ENCODE results near the gene SKIC3.

DNA sequence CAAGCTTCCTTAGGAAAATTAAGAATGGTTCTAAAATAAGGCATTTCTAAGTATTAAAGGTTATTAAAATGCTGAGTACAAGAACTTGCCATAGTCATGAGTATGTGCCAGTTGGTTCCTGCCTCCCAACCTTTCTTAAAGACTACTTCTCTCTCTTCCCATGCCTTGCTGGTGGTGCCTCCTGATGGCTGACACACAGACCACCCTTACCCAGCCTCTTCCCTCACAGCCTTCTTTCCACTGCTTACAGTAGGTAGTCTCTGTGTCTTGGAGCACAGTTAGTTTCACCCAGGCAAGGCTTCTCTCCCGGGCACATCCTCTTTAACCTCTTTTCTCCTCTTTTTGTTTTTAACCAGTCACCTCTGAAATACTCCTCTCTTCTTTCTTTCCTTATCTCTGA, 44.5 kb upstream of the SKIC3 start:
- TF ChIP-seq ZNF114 (CRISPR knock-in tag; IDR thresholded peaks at IDR 0.05) (no peak), ZNF331 (CRISPR knock-in tag; IDR thresholded peaks at IDR 0.05; ENCODE audit: low read depth) (no peak), EZH2 (IDR thresholded peaks at IDR 0.05; ENCODE audit: low read depth, unreplicated experiment) (no peak), POLR2AphosphoS5 (IDR thresholded peaks at IDR 0.05; ENCODE audit: low read depth) (no peak), EZH2phosphoT487 (IDR thresholded peaks at IDR 0.05; ENCODE audit: unreplicated experiment) (no peak), JUNB (IDR thresholded peaks at IDR 0.05; ENCODE audit: unreplicated experiment) (no peak), CREB1 (CRISPR knock-in tag; IDR thresholded peaks at IDR 0.05; ENCODE audit: low read depth) (no peak), NANOG (IDR thresholded peaks at IDR 0.05; ENCODE audit: borderline replicate concordance) (no peak), STAT1 (IDR thresholded peaks at IDR 0.05; ENCODE audit: unreplicated experiment) (no peak)
- TF ChIP-seq, protein P1, sequence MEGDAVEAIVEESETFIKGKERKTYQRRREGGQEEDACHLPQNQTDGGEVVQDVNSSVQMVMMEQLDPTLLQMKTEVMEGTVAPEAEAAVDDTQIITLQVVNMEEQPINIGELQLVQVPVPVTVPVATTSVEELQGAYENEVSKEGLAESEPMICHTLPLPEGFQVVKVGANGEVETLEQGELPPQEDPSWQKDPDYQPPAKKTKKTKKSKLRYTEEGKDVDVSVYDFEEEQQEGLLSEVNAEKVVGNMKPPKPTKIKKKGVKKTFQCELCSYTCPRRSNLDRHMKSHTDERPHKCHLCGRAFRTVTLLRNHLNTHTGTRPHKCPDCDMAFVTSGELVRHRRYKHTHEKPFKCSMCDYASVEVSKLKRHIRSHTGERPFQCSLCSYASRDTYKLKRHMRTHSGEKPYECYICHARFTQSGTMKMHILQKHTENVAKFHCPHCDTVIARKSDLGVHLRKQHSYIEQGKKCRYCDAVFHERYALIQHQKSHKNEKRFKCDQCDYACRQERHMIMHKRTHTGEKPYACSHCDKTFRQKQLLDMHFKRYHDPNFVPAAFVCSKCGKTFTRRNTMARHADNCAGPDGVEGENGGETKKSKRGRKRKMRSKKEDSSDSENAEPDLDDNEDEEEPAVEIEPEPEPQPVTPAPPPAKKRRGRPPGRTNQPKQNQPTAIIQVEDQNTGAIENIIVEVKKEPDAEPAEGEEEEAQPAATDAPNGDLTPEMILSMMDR (conservative IDR thresholded peaks at IDR 0.05; ENCODE audit: low read depth in 2 of 2): peak in 1 of 2 experiments; percentile 52; a peak in 2 of 4 replicates
- TF ChIP-seq, protein P2, sequence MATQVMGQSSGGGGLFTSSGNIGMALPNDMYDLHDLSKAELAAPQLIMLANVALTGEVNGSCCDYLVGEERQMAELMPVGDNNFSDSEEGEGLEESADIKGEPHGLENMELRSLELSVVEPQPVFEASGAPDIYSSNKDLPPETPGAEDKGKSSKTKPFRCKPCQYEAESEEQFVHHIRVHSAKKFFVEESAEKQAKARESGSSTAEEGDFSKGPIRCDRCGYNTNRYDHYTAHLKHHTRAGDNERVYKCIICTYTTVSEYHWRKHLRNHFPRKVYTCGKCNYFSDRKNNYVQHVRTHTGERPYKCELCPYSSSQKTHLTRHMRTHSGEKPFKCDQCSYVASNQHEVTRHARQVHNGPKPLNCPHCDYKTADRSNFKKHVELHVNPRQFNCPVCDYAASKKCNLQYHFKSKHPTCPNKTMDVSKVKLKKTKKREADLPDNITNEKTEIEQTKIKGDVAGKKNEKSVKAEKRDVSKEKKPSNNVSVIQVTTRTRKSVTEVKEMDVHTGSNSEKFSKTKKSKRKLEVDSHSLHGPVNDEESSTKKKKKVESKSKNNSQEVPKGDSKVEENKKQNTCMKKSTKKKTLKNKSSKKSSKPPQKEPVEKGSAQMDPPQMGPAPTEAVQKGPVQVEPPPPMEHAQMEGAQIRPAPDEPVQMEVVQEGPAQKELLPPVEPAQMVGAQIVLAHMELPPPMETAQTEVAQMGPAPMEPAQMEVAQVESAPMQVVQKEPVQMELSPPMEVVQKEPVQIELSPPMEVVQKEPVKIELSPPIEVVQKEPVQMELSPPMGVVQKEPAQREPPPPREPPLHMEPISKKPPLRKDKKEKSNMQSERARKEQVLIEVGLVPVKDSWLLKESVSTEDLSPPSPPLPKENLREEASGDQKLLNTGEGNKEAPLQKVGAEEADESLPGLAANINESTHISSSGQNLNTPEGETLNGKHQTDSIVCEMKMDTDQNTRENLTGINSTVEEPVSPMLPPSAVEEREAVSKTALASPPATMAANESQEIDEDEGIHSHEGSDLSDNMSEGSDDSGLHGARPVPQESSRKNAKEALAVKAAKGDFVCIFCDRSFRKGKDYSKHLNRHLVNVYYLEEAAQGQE (IDR thresholded peaks at IDR 0.05; ENCODE audit: unreplicated experiment): no peak
- TF ChIP-seq, protein P3, sequence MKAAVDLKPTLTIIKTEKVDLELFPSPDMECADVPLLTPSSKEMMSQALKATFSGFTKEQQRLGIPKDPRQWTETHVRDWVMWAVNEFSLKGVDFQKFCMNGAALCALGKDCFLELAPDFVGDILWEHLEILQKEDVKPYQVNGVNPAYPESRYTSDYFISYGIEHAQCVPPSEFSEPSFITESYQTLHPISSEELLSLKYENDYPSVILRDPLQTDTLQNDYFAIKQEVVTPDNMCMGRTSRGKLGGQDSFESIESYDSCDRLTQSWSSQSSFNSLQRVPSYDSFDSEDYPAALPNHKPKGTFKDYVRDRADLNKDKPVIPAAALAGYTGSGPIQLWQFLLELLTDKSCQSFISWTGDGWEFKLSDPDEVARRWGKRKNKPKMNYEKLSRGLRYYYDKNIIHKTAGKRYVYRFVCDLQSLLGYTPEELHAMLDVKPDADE (IDR thresholded peaks at IDR 0.05): no peak

Measured in GM23338 (cell line).